Peyer's patch (tissue), 4 donors: ENCODE measurements around the gene BABAM1. TPM values are rescaled to one million over a fixed set of nuclear protein-coding genes. Genes with fewer than 3 reads are reported as not detected.
A peak's percentile ranks its signal among the peaks of the same experiment; 100 is the strongest.

Source experiments
- DNase-seq, 3 donors: peaks; one replicate each; pipeline ENCODE4 v3.0.0-alpha.2; 2017 to 2019
- H3K27ac ChIP-seq, 4 donors: fragments of 200-600 bp; sonication (generic); one replicate each; pipeline ENCODE4 v1.5.1; 2016 to 2019
- H3K27me3 ChIP-seq, 2 donors: fragments of 200-600 bp; sonication (generic); one replicate each; pipeline ENCODE4 v1.5.1; 2019
- H3K36me3 ChIP-seq, 3 donors: fragments of 200-600 bp; sonication (generic); one replicate each; pipeline ENCODE4 v1.5.1; 2016 to 2019
- H3K4me1 ChIP-seq, 4 donors: fragments of 200-600 bp; sonication (generic); one replicate each; pipeline ENCODE4 v1.5.1; 2016 to 2019
- H3K4me3 ChIP-seq, 4 donors: fragments of 200-600 bp; sonication (generic); 1 replicate in 3 of 4; 2 replicates in 1 of 4; pipeline ENCODE4 v1.5.1; 2016 to 2019; ENCODE audit warnings: mild to moderate bottlenecking in 1 of 4
- H3K9me3 ChIP-seq, 4 donors: fragments of 200-600 bp; sonication (generic); one replicate each; pipeline ENCODE4 v1.5.1; 2016 to 2019; ENCODE audit warnings: mild to moderate bottlenecking in 1 of 4
- CTCF ChIP-seq, 6 experiments: fragments of 450-650 bp in 4 of 6; fragments of 200-600 bp in 2 of 6; sonication (generic) in 1 of 6; IDR thresholded peaks; one replicate each; pipeline ENCODE4 v1.5.1; 2017 to 2019; ENCODE audit warnings: antibody characterized with exemption in 6 of 6, mild to moderate bottlenecking in 3 of 6, moderate library complexity in 1 of 6
- POLR2A ChIP-seq, 2 donors: fragments of 450-650 bp; IDR thresholded peaks; one replicate each; pipeline ENCODE4 v1.5.1; 2017; ENCODE audit warnings: antibody characterized with exemption in 2 of 2, mild to moderate bottlenecking in 2 of 2, moderate library complexity in 2 of 2
- total RNA-seq, 4 donors: library from RNA; depleted of rRNA; stranded (reverse); fragments of >200 nt; gene quantifications; one replicate each; pipeline ENCODE4 v1.1.0, GENCODE V29; 2016

BABAM1 gene
- total RNA-seq, 4 donors from 2014 or later = 51.8 to 174 (median 59.2) TPM

GRCh38 chr19:17325133-17325532, 57.9 kb downstream of the BABAM1 start:
- Histone ChIP-seq H3K9me3 (no peaks in the 10 kb centered on the region), H3K36me3 (peaks cover 0 to 25% (median 0%) of the 10 kb centered on the region in 3 donors), H3K27ac (peak overlapping the region in 1 of 4 donors; percentile 10), H3K27me3 (peaks cover 0 to 8% of the 10 kb centered on the region in 2 donors), H3K4me1 (peaks cover 3 to 29% (median 16%) of the 10 kb centered on the region in 4 donors), H3K4me3 (no peak overlapping the region)
- DNase-seq = no peak
- TF ChIP-seq POLR2A (IDR thresholded peaks at IDR 0.05) = no peak
- no peak for TF ChIP-seq CTCF (IDR thresholded peaks at IDR 0.05)

- peak in 2 of 3 donors; percentile 32 to 65 for DNase-seq
- TF ChIP-seq POLR2A (IDR thresholded peaks at IDR 0.05) (no peak), CTCF (IDR thresholded peaks at IDR 0.05) (no peak)
- Histone ChIP-seq H3K4me3 (no peak overlapping the region), H3K9me3 (no peaks in the 10 kb centered on the region), H3K27me3 (peaks cover 0 to 8% of the 10 kb centered on the region in 2 donors), H3K4me1 (peaks cover 3 to 29% (median 19%) of the 10 kb centered on the region in 4 donors), H3K36me3 (peaks cover 0 to 16% (median 0%) of the 10 kb centered on the region in 3 donors), H3K27ac (peak overlapping the region in 1 of 4 donors; percentile 38)
Observed at GRCh38 chr19:17325881-17326594, 58.8 kb downstream of the BABAM1 start.

- H3K4me3 ChIP-seq = no peak overlapping the region
- H3K27me3 ChIP-seq = peaks cover 0 to 8% of the 10 kb centered on the region in 2 donors
- H3K4me1 ChIP-seq = peaks cover 3 to 29% (median 19%) of the 10 kb centered on the region in 4 donors
- no peak for DNase-seq
- no peaks in the 10 kb centered on the region for H3K9me3 ChIP-seq
- H3K36me3 ChIP-seq = peaks cover 0 to 10% (median 0%) of the 10 kb centered on the region in 3 donors
- TF ChIP-seq POLR2A (IDR thresholded peaks at IDR 0.05) = no peak
- TF ChIP-seq CTCF (IDR thresholded peaks at IDR 0.05) = no peak
- peak overlapping the region in 1 of 4 donors; percentile 25 for H3K27ac ChIP-seq
Observed at GRCh38 chr19:17326595-17326966, 59.3 kb downstream of the BABAM1 start.

GRCh38 chr19:17327068-17327653, 59.9 kb downstream of the BABAM1 start:
- Histone ChIP-seq H3K9me3 (no peaks in the 10 kb centered on the region), H3K36me3 (peaks cover 0 to 5% (median 0%) of the 10 kb centered on the region in 3 donors), H3K27ac (peak overlapping the region in 3 of 4 donors; percentile 73 to 90 (median 83)), H3K27me3 (peaks cover 0 to 8% of the 10 kb centered on the region in 2 donors), H3K4me3 (peak overlapping the region in 1 of 4 donors; percentile 73), H3K4me1 (peaks cover 3 to 29% (median 19%) of the 10 kb centered on the region in 4 donors)
- DNase-seq = no peak
- no peak for TF ChIP-seq CTCF (IDR thresholded peaks at IDR 0.05)

GRCh38 chr19:17327654-17328516, 60.6 kb downstream of the BABAM1 start:
- peak overlapping the region; percentile 73 to 90 (median 81) for H3K27ac ChIP-seq
- TF ChIP-seq CTCF (IDR thresholded peaks at IDR 0.05) = peak in 4 of 6 experiments; percentile 35 to 72 (median 66)
- peak; percentile 50 to 84 for TF ChIP-seq POLR2A (IDR thresholded peaks at IDR 0.05)
- no peaks in the 10 kb centered on the region for H3K36me3 ChIP-seq
- peak overlapping the region; percentile 48 to 73 (median 64) for H3K4me3 ChIP-seq
- H3K27me3 ChIP-seq = peaks cover 0 to 8% of the 10 kb centered on the region in 2 donors
- H3K9me3 ChIP-seq = no peaks in the 10 kb centered on the region
- peak; percentile 77 to 91 (median 90) for DNase-seq
- peaks cover 3 to 29% (median 19%) of the 10 kb centered on the region in 4 donors for H3K4me1 ChIP-seq
